HG03280 (cell line): ENCODE results near the gene TMPRSS3.

Experiments
- ATAC-seq: cut with Tn5 transposase; IDR thresholded peaks from one replicate; pipeline ENCODE4 v1.9.1; 2021; ENCODE audit warnings: mild to moderate bottlenecking, moderate library complexity; ENCODE audit not compliant: unreplicated experiment

TMPRSS3 gene

GRCh38 chr21:42395905-42396651 lies at the start of gene TMPRSS3:
Gene TMPRSS3 (minus strand): TSS chr21:42396052. CDS start chr21:42395417, 635 bp downstream.
- no peak for ATAC-seq

GRCh38 chr21:42445311-42445710 lies 49.5 kb upstream of the TMPRSS3 start:
- ATAC-seq = no peak

DNA sequence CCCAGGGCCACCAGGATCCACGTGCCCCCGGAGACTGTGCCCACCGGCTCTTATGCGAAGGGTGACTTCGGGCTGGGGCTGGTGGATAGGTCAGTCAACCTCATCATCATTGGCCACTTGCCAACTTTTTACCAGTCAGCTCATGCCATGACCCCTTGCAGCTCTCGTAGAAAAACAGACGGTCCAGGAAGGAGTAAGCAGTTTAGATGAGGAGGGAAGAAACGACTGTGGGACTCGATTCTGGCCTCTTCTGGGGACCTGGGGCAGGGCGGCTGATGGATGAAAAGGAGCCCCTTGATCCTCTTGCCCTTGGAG lies 48.9 kb upstream of the TMPRSS3 start:
- no peak for ATAC-seq

DNA sequence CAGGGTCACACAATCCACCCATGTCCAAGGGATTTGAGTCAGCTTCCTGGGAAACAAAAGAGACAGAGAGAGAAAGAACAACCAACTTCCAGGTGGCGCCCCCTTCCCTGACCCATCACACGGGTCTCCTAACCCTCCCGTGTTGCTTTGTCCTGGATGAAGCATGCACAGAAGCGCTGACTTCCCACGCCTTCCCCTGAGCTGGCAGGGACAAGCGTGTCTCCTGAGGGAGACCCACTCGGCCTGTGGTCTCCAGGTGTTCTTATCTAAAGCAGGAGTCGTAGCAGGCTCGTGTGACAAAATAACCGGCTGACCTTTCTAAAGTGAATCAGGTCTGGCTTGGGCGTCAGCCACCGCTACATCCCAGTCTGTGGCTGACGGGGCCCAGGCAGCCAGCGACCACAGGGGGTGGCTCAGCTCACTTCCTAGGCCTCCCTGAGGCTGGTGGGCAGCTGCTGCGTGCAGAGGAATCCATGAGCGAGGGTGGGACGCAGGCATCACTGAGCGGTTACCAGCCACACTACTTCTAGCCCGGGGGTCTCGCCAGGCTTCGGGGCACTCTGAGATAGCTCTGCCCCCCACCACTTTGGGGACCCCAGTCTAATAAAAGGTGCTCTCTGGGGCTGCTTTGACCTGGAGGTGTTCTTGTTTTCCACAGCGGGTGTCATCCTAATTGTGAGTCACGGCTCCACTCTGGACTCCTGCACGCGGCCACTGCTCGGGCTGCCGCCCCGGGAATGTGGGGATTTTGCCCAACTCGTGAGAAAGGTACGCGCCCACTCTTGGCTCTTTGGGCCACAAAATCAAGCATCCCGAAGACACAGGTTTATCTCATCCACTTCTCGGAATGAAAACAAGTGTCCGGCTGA lies 48.3 kb upstream of the TMPRSS3 start:
- ATAC-seq = no peak

GRCh38 chr21:42443181-42443785 lies 47.4 kb upstream of the TMPRSS3 start:
- no peak for ATAC-seq

DNA sequence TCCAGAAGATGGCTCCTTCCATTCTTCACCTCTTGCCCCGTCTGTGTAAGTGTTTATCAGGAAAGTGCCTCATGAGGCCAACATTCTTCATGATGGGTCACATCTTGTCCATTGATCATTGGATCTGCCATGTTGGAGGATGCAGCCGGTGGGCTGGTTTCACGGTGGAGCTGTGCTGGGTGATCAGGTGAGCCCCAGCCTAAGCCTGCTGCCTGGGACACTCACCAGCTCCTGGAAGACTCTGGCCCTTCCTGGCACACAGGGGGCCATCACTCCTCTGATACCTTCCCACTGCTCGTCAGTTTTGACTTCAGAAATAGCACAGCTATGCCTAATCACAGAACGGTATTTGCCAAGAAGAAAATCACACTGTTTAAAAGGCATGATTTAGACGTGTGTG lies 46.1 kb upstream of the TMPRSS3 start:
- ATAC-seq = no peak

DNA sequence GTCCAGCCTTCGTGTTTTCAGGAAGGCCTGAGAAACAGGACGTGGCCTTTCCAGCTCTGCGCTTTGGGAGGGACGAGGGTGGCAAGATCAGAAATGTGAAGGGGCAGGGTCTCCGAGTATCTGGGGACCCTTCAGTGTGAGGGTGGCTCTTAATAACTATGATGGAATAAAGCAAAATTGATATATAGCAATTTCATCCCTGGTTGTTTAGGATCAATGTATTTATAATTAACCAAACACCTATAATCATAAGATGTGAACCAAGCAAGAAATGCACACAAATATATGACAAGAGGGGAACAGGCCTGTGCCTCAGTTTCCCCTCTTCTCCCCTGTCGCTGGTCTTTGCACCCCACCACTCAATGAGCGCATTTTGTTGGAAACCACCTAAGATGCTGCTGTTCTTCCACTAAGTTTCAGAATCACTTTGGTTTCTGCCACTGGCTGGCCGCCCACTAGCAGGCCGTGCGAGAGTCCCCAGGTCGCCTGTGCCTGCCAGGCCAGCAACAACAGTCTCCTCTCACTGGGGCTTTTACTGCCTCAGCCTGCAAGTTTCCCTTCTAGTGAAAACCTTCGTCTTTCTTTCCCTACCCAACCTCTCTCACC lies 44.4 kb upstream of the TMPRSS3 start:
- peak; percentile 62 for ATAC-seq

GRCh38 chr21:42439284-42440186 lies 43.7 kb upstream of the TMPRSS3 start:
- ATAC-seq = no peak

DNA sequence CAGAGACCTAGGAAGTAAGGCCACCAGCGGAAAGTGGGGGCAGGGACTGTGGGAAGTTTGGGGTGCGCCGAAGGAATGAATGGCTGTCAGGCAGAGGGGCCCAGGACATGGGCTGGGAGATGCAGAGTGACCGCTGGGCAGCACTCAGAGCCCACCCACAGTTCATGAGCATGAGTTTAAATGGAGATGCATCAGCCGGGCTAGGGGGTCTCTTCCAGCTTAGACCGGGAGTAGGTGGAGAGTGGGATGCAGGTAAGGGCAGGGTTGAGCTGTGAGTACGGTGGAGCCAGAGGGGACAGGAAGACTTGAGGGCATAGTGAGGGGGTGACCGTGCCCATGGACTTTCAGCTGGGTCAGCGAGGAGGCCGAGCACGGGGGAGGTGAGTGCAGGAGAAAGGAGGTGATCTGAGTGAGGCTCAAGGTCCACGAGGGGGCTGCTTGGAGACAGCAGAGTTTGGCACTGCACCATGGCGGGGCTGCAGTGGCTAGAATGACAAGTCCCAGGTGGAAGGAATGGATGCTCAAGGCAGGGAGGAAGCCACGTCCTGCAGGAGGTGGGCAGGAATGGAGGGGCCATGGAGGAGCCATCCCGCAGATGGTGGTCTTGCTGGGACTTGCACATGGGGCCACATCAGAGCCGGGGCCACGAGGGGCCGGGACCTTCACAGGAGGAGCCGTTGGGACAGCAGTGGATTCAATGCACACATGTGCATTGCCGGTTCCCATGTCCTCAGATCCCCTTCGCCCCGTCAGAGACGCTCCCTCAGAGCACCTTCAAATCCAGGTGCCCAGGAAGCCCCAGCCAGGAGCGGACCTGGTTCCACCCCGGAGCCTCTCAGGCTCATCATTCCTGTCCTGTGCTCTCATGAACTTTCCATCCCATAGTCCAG lies 42.7 kb upstream of the TMPRSS3 start:
- ATAC-seq = no peak

DNA sequence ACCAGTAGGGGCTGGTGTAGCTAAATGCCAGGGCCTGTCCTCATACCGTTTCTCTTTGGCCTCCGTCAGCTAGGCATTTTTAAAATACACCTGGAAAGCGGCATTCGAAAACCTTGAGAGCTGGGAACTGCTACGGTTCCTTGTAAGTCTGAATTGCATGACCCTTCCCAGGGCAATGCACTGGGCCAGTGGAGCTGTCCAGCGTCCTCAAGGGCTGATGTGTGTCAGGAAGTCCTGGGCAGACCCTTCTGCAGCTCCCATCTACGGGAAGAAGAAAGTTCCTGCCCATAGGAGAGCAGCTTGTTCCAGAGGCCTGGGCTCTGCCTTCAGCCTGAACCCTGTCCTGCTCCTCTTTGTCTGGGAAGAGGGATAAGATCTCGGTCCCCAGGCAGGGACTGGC lies 41.9 kb upstream of the TMPRSS3 start:
- no peak for ATAC-seq

DNA sequence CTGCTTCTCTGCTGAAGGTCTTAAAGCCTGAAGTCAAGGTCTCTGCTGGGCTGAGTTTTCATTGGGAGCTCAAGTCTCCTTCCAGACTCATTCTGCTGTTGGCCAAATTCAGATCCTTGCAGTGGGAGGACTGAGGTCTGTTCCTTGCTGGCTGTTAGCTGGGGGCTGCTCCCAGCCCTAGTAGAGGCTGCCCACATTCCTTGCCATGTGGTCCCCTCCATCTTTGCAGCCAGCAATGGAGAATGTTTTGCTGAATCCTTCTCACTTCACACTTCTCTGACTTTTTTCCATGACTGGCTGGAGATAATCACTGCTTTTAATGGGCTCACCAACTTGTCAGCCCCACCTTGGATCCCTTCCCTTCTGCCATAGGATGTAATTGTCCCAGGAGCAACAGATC lies 41.1 kb upstream of the TMPRSS3 start:
- ATAC-seq = no peak

GRCh38 chr21:42435833-42436232 lies 40.0 kb upstream of the TMPRSS3 start:
- no peak for ATAC-seq

DNA sequence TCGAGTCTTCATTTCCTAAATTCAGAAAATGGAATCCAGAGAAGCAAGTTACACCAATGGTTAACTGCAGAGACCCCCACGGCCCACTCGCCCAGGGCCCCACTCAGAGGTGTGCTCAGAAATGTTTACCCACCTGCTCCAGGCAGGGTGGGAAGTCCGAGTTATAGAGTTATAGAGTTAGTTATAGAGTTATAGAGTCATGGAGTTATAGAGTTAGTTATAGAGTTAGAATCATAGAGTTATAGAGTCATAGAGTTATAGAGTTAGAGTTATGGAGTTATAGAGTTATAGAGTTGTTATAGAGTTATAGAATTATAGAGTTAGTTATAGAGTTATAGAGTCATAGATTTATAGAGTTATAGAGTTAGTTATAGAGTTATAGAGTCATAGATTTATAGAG lies 39.5 kb upstream of the TMPRSS3 start:
- no peak for ATAC-seq

GRCh38 chr21:42434884-42435283 lies 39.0 kb upstream of the TMPRSS3 start:
- ATAC-seq = no peak

GRCh38 chr21:42433946-42434551 lies 38.2 kb upstream of the TMPRSS3 start:
- ATAC-seq = no peak

- no peak for ATAC-seq
Measured at GRCh38 chr21:42432695-42433094, 36.8 kb upstream of the TMPRSS3 start.

DNA sequence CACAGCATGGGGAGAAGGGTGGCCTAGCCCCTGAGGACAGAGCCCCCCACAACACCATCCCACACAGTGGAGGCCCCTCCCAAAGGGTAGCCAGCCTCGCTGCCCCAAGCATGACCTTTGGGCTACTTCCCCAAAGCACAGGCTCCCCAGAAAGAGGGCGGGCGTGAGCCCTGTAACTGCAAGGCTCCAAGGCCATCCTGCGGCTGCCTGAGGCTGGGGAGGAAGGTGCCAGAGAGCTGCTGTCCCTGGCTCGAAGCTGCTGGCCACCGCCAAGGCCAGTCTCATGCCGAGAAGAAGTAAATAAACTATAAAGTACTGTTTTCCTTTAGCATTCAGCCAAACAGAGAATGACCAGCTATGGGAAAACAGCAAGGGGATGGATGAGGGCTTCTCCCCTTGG lies 35.3 kb upstream of the TMPRSS3 start:
- no peak for ATAC-seq

- ATAC-seq = no peak
Measured at GRCh38 chr21:42430521-42430920, 34.7 kb upstream of the TMPRSS3 start.

- ATAC-seq = no peak
Measured at GRCh38 chr21:42429856-42430255, 34.0 kb upstream of the TMPRSS3 start.
